OCI-LY1 (cell line): ENCODE data around the gene MT1E.

Source experiments
- H2AFZ ChIP-seq: fragments of 200-600 bp; sonication (generic), shearing (Covaris generic); 2 replicates; pipeline ENCODE4 v1.6.0; 2014; ENCODE audit warnings: antibody characterized with exemption, mild to moderate bottlenecking, low read length
- H3F3A ChIP-seq: fragments of 200-600 bp; sonication (generic), shearing (Covaris generic); 2 replicates; pipeline ENCODE4 v1.6.0; 2014; ENCODE audit warnings: mild to moderate bottlenecking, antibody characterized with exemption, low read length, moderate library complexity; ENCODE audit not compliant: insufficient read depth
- H3K27ac ChIP-seq: fragments of 200-600 bp; sonication (generic); 2 replicates; pipeline ENCODE4 v1.5.1; 2014; ENCODE audit warnings: low read length, mixed run types, mild to moderate bottlenecking, low read depth; ENCODE audit not compliant: poor library complexity, severe bottlenecking
- H3K27me3 ChIP-seq: fragments of 200-600 bp; sonication (generic); 2 replicates; pipeline ENCODE4 v1.6.0; 2014; ENCODE audit warnings: antibody characterized with exemption, mild to moderate bottlenecking, low read length, moderate library complexity; ENCODE audit not compliant: insufficient read depth
- H3K36me3 ChIP-seq: fragments of 200-600 bp; sonication (generic); 2 replicates; pipeline ENCODE4 v1.6.1; 2014; ENCODE audit warnings: mild to moderate bottlenecking, antibody characterized with exemption, low read length, moderate library complexity, mixed read lengths; ENCODE audit not compliant: insufficient read depth
- H3K4me1 ChIP-seq: fragments of 200-600 bp; sonication (generic); 2 replicates; pipeline ENCODE4 v1.5.1; 2014; ENCODE audit warnings: mild to moderate bottlenecking, low read length, moderate library complexity; ENCODE audit not compliant: insufficient read depth, severe bottlenecking
- H3K4me2 ChIP-seq: fragments of 200-600 bp; sonication (generic), shearing (Covaris generic); 2 replicates; pipeline ENCODE4 v1.6.1; 2014; ENCODE audit warnings: low read length
- H3K4me3 ChIP-seq: fragments of 200-600 bp; sonication (generic); 2 replicates; pipeline ENCODE4 v1.5.1; 2014; ENCODE audit warnings: low read length, low read depth, mild to moderate bottlenecking, mixed read lengths; ENCODE audit not compliant: poor library complexity, severe bottlenecking
- H3K79me2 ChIP-seq: fragments of 200-600 bp; shearing (Covaris generic); 2 replicates; pipeline ENCODE4 v1.6.1; 2016; ENCODE audit warnings: mixed run types, low read length, mixed read lengths; ENCODE audit not compliant: insufficient read depth
- H3K9ac ChIP-seq: fragments of 200-600 bp; sonication (generic), shearing (Covaris generic); 2 replicates; pipeline ENCODE4 v1.6.1; 2014; ENCODE audit warnings: mild to moderate bottlenecking, low read length, mixed read lengths
- H3K9me2 ChIP-seq: fragments of 200-600 bp; sonication (generic), shearing (Covaris generic); 2 replicates; pipeline ENCODE4 v1.6.1; 2014; ENCODE audit warnings: low read depth, mild to moderate bottlenecking, low read length, mixed read lengths
- H3K9me3 ChIP-seq: fragments of 200-600 bp; shearing (Covaris generic); 2 replicates; pipeline ENCODE4 v1.6.1; 2014; ENCODE audit warnings: low read length, mixed read lengths
- H4K20me1 ChIP-seq: fragments of 200-600 bp; sonication (generic), shearing (Covaris generic); 2 replicates; pipeline ENCODE4 v1.6.0; 2016; ENCODE audit warnings: mild to moderate bottlenecking, low read length; ENCODE audit not compliant: insufficient read depth
- EZH2 ChIP-seq: fragments of 200-600 bp; sonication (generic), shearing (Covaris generic); IDR thresholded peaks from 2 replicates; pipeline ENCODE4 v1.8.0; 2017; ENCODE audit warnings: borderline replicate concordance, mixed run types, mild to moderate bottlenecking, antibody characterized with exemption, low read length, moderate library complexity, mixed read lengths
- TF ChIP-seq, protein P1 (sequence below): fragments of 200-600 bp; sonication (generic), shearing (Covaris generic); IDR thresholded peaks from 2 replicates; pipeline ENCODE4 v1.5.1; 2017; ENCODE audit warnings: mild to moderate bottlenecking, antibody characterized with exemption, low read length, moderate library complexity, mixed read lengths

Gene MT1E

DNA sequence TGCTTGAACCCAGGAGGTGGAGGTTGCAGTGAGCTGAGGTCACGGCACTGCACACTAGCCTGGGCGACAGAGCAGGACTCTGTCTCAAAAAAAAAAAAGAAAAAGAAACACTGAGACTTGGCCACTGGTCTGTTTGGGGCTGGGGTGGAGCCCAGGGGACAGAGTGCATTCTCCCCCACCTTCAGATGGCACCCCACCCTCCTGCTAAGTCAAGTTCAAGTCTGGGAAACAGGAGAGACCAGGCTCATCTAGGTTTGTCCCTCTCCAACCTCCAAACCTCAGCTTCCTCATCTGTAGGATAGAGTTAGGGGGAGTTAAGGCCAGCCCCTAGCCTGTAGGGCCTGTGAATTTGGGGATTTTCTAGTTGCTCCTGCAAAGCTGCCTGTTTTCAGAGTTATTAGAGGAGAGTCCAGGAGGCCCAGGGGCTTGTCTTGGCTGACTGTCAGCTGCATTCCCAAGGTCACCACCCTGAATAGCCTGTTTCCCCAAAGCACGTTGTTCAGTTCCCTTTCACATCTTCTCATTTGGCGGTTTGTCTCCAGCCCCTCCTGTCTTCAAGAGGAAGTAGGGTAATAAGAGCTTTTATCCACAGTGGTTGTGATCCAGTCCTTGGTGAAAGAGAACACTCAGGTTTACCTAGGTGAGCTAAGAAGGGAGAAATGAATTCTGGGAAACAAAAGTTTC is 34.1 kb upstream of the MT1E start:
- H2AFZ ChIP-seq: no peak overlapping the region
- no peaks in the 10 kb centered on the region for H3K36me3 ChIP-seq
- TF ChIP-seq EZH2: no peak
- TF ChIP-seq, protein P1, sequence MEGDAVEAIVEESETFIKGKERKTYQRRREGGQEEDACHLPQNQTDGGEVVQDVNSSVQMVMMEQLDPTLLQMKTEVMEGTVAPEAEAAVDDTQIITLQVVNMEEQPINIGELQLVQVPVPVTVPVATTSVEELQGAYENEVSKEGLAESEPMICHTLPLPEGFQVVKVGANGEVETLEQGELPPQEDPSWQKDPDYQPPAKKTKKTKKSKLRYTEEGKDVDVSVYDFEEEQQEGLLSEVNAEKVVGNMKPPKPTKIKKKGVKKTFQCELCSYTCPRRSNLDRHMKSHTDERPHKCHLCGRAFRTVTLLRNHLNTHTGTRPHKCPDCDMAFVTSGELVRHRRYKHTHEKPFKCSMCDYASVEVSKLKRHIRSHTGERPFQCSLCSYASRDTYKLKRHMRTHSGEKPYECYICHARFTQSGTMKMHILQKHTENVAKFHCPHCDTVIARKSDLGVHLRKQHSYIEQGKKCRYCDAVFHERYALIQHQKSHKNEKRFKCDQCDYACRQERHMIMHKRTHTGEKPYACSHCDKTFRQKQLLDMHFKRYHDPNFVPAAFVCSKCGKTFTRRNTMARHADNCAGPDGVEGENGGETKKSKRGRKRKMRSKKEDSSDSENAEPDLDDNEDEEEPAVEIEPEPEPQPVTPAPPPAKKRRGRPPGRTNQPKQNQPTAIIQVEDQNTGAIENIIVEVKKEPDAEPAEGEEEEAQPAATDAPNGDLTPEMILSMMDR: no peak
- peaks cover 5% of the 10 kb centered on the region for H3K4me1 ChIP-seq
- H3K4me3 ChIP-seq: no peak overlapping the region
- H3K4me2 ChIP-seq: no peak overlapping the region
- H3K27ac ChIP-seq: no peak overlapping the region
- H3K9me3 ChIP-seq: no peaks in the 10 kb centered on the region
- H3K79me2 ChIP-seq: no peaks in the 10 kb centered on the region
- no peaks in the 10 kb centered on the region for H3K9me2 ChIP-seq
- no peaks in the 10 kb centered on the region for H4K20me1 ChIP-seq
- no peaks in the 10 kb centered on the region for H3F3A ChIP-seq
- H3K27me3 ChIP-seq: no peaks in the 10 kb centered on the region
- no peak overlapping the region for H3K9ac ChIP-seq

DNA sequence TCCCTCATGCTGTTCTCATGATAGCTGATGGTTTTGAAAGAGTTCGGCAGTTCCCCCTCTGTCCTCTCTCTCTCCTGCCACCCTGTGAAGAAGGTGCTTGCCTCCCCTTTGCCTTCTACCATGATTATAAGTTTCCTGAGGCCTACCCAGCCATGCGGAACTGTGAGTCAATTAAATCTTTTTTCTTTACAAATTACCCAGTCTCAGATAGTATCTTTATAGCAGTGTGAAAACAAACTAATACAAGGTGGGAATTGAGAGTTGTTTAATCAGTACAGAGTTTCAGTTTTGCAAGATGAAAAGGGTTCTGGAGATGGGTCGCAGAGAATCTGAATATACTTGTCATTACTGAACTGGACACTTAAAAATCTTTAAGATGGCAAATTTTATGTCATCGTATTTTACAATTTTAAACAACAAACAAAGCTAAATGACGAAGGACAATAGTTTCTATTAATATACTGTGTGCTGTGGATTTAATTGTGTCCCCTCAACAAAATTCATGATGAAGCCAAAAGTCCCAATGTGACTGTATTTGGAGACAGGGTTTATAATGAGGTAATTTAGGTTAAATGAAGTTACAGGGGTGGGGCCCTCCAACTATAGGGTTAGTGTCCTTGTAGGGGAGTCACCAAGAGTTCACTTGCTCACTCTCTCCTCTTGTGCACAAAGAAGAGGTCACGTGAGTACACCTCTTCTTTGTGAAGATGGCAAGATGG is 31.8 kb upstream of the MT1E start:
- H3K4me1 ChIP-seq: peaks cover 5% of the 10 kb centered on the region
- H4K20me1 ChIP-seq: no peaks in the 10 kb centered on the region
- no peak overlapping the region for H3K4me3 ChIP-seq
- no peak for TF ChIP-seq EZH2
- TF ChIP-seq, protein P1: no peak
- H3K4me2 ChIP-seq: no peak overlapping the region
- no peaks in the 10 kb centered on the region for H3F3A ChIP-seq
- H3K79me2 ChIP-seq: no peaks in the 10 kb centered on the region
- no peak overlapping the region for H3K9ac ChIP-seq
- no peak overlapping the region for H2AFZ ChIP-seq
- no peaks in the 10 kb centered on the region for H3K9me3 ChIP-seq
- H3K27me3 ChIP-seq: no peaks in the 10 kb centered on the region
- H3K9me2 ChIP-seq: no peaks in the 10 kb centered on the region
- no peaks in the 10 kb centered on the region for H3K36me3 ChIP-seq
- H3K27ac ChIP-seq: no peak overlapping the region

DNA sequence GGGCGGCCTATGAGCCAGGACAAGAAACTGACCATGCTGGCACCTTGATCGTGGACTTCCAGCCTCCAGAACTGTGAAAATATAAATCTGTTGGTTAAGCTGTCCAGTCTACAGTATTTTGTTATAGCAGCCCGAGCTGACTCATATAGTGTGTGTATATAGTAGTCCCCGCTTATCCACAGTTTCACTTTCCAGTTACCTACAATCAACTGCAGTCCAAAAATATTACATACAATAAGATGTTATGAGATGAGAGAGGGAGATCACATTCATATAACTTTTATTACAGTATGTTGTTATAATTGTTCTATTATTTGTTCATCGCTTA is 31.3 kb upstream of the MT1E start:
- H4K20me1 ChIP-seq: no peaks in the 10 kb centered on the region
- no peaks in the 10 kb centered on the region for H3K9me2 ChIP-seq
- H3K9me3 ChIP-seq: no peaks in the 10 kb centered on the region
- no peak overlapping the region for H3K9ac ChIP-seq
- H3K27me3 ChIP-seq: no peaks in the 10 kb centered on the region
- H3K4me3 ChIP-seq: no peak overlapping the region
- TF ChIP-seq, protein P1: no peak
- no peak for TF ChIP-seq EZH2
- H3K27ac ChIP-seq: no peak overlapping the region
- H3F3A ChIP-seq: no peaks in the 10 kb centered on the region
- peaks cover 5% of the 10 kb centered on the region for H3K4me1 ChIP-seq
- H2AFZ ChIP-seq: no peak overlapping the region
- no peaks in the 10 kb centered on the region for H3K36me3 ChIP-seq
- no peaks in the 10 kb centered on the region for H3K79me2 ChIP-seq
- no peak overlapping the region for H3K4me2 ChIP-seq
